Esophagus squamous epithelium (tissue), 5 donors: ENCODE data around the gene DYNC2H1. TPM values are rescaled to one million over a fixed set of nuclear protein-coding genes. Genes with fewer than 3 reads are reported as not detected.

Experiments used
- DNase-seq: peaks from one replicate; lab custom pipeline; 2025; lab: John Stamatoyannopoulos, UW
- H3K27ac ChIP-seq, 4 donors: fragments of 200-600 bp; sonication (generic); one replicate each; pipeline ENCODE4 v1.5.1; 2016 to 2019; ENCODE audit warnings: mild to moderate bottlenecking in 1 of 4
- H3K27me3 ChIP-seq, 4 donors: fragments of 200-600 bp; sonication (generic); 1 replicate in 3 of 4; 2 replicates in 1 of 4; pipeline versions ENCODE4 v1.5.1 to v1.6.0; 2017 to 2021; ENCODE audit warnings: antibody characterized with exemption in 1 of 4
- H3K36me3 ChIP-seq, 3 donors: fragments of 200-600 bp; sonication (generic); one replicate each; pipeline ENCODE4 v1.5.1; 2016 to 2019
- H3K4me1 ChIP-seq, 3 donors: fragments of 200-600 bp; sonication (generic); one replicate each; pipeline ENCODE4 v1.5.1; 2017 to 2019
- H3K4me3 ChIP-seq, 4 donors: fragments of 200-600 bp; sonication (generic); 1 replicate in 3 of 4; 2 replicates in 1 of 4; pipeline ENCODE4 v1.5.1; 2016 to 2019; ENCODE audit warnings: mild to moderate bottlenecking in 2 of 4, moderate library complexity in 1 of 4
- H3K9me3 ChIP-seq, 3 donors: fragments of 200-600 bp; sonication (generic); one replicate each; pipeline ENCODE4 v1.5.1; 2016 to 2019
- POLR2A ChIP-seq, 4 donors: fragments of 450-650 bp; IDR thresholded peaks; one replicate each; pipeline ENCODE4 v1.6.1; 2017; ENCODE audit warnings: antibody characterized with exemption in 4 of 4, mild to moderate bottlenecking in 4 of 4, moderate library complexity in 3 of 4
- WGBS, 2 donors: methylation state at CpG; one replicate each; pipeline ENCODE4 v1.1.5; 2018; 5-methylcytosine and 5-hydroxymethylcytosine counted together
- intact Hi-C: fragments of 100-400 bp; cut with DNase I; formaldehyde crosslinking; loops from one replicate; pipeline ENCODE4 v1.15.0; 2022
- total RNA-seq, 4 donors: library from RNA; depleted of rRNA; stranded (reverse); fragments of >200 nt; gene quantifications; one replicate each; pipeline ENCODE4 v1.1.0, GENCODE V29; 2016
- TF ChIP-seq, protein P1 (sequence below), 6 experiments: fragments of 450-650 bp in 4 of 6; fragments of 200-600 bp in 2 of 6; sonication (generic) in 2 of 6; IDR thresholded peaks; one replicate each; pipeline ENCODE4 v1.5.1; 2016 to 2019; ENCODE audit warnings: antibody characterized with exemption in 6 of 6, mild to moderate bottlenecking in 4 of 6, moderate library complexity in 4 of 6
- donor health status: DM: yes; HTN: yes; CAD: no.

Gene DYNC2H1
- total RNA-seq, 4 donors from 2014 or later = 6.8 to 13.9 (median 9.3) TPM

DNA sequence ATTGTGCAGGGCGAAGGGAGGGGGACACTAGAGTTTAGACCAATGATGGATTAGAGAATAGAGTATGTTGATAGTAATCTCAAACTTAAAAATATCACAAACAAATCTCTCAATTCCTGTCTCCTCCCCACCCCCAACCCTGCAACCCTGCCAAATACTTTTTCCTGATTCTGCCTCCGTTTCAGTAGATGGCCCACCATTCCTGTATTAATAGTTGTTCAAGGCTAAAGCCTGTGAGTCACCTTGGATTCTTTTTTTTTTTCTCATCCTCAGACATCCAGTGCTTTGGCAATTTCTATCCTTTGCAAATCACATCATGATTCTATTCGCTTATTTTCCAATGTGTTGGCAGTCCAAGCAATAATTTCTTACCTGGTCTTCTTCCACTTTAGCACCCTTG is 207.9 kb downstream of the DYNC2H1 start:
- Histone ChIP-seq H3K27ac (no peak overlapping the region), H3K4me3 (no peak overlapping the region), H3K4me1 (peaks cover 0 to 12% (median 0%) of the 10 kb centered on the region in 3 donors), H3K27me3 (no peaks in the 10 kb centered on the region), H3K9me3 (no peaks in the 10 kb centered on the region), H3K36me3 (no peaks in the 10 kb centered on the region)
- 43 to 58% methylated on average over 3 of the region's 3 CpGs for WGBS, 2 donors
- no peak for TF ChIP-seq POLR2A (IDR thresholded peaks at IDR 0.05)
- TF ChIP-seq, protein P1, sequence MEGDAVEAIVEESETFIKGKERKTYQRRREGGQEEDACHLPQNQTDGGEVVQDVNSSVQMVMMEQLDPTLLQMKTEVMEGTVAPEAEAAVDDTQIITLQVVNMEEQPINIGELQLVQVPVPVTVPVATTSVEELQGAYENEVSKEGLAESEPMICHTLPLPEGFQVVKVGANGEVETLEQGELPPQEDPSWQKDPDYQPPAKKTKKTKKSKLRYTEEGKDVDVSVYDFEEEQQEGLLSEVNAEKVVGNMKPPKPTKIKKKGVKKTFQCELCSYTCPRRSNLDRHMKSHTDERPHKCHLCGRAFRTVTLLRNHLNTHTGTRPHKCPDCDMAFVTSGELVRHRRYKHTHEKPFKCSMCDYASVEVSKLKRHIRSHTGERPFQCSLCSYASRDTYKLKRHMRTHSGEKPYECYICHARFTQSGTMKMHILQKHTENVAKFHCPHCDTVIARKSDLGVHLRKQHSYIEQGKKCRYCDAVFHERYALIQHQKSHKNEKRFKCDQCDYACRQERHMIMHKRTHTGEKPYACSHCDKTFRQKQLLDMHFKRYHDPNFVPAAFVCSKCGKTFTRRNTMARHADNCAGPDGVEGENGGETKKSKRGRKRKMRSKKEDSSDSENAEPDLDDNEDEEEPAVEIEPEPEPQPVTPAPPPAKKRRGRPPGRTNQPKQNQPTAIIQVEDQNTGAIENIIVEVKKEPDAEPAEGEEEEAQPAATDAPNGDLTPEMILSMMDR (IDR thresholded peaks at IDR 0.05) = no peak
- no peak for DNase-seq
- intact Hi-C loops = no loop called here

- no peak for DNase-seq
- H3K36me3 ChIP-seq = peaks cover 0 to 16% (median 0%) of the 10 kb centered on the region in 3 donors
- intact Hi-C loops = no loop called here
- no peak overlapping the region for H3K27ac ChIP-seq
- no peaks in the 10 kb centered on the region for H3K9me3 ChIP-seq
- TF ChIP-seq, protein P1 (IDR thresholded peaks at IDR 0.05) = no peak
- no peak for TF ChIP-seq POLR2A (IDR thresholded peaks at IDR 0.05)
- H3K27me3 ChIP-seq = no peaks in the 10 kb centered on the region
- WGBS, 2 donors = 43 to 59% methylated on average over 6 of the region's 6 CpGs
- no peak overlapping the region for H3K4me3 ChIP-seq
- H3K4me1 ChIP-seq = no peaks in the 10 kb centered on the region
These were observed 213.6 kb downstream of the DYNC2H1 start for GRCh38 chr11:103322821-103323220.

DNA sequence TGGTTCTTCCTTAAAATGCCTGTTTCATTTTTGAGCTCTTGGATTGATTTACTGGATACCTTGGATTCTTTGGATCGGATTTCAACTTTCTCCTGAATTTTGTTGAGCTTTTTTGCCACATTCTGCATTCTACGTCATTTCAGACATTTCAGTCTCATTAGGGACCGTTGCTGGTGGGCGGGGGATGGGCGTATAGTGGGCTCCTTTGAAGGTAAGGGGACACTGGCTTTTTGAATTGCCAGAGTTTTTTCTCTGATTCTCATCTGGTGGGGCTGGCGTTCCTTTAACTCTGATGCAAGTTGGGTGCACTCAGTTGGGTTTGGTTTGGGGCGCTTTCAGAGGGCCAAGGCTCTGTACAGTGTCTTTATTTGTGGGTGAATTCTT is 216.5 kb downstream of the DYNC2H1 start:
- DNase-seq = no peak
- no peak overlapping the region for H3K4me3 ChIP-seq
- H3K27me3 ChIP-seq = no peaks in the 10 kb centered on the region
- intact Hi-C loops = no loop called here
- H3K4me1 ChIP-seq = no peaks in the 10 kb centered on the region
- WGBS, 2 donors = 72 to 75% methylated on average over 7 of the region's 7 CpGs
- H3K36me3 ChIP-seq = peaks cover 0 to 16% (median 0%) of the 10 kb centered on the region in 3 donors
- H3K27ac ChIP-seq = no peak overlapping the region
- no peak for TF ChIP-seq POLR2A (IDR thresholded peaks at IDR 0.05)
- TF ChIP-seq, protein P1 (IDR thresholded peaks at IDR 0.05) = no peak
- H3K9me3 ChIP-seq = no peaks in the 10 kb centered on the region

DNA sequence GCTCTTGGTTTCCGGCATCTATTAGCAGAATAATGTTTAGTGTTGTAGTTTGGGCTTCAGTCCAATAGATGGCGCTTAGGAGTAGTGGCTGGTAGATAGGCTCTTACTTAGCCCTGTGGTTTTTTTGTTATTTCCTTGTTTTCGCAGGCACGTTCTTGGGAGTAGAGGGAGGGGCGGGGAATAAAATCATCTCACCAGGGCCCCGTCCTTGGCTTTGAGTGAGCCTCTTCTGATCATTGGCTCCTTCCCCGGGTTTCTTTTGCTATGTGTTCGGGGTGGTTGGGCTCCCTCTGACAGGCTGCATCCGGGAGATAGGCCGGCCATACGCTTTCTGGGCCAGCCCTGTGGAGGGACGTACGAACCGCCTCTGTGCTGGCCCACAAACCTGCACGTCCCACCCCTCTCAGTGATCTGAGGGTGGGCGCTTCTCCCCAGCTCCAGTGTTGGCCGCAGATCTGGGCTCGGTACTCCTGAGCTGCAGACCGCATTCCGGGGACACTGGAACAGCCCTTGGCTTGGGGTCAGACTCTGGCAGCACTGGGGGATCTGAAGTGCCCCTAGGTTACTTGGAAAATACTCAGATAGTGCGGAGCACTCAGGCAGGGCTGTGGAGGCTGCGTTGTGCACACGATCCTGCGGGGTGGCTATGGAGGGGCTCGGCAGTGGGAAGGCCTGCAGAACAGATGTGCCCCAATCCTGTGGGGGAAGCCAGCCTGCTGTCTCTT is 217.0 kb downstream of the DYNC2H1 start:
- Histone ChIP-seq H3K27me3 (no peaks in the 10 kb centered on the region), H3K27ac (no peak overlapping the region), H3K36me3 (peaks cover 0 to 16% (median 0%) of the 10 kb centered on the region in 3 donors), H3K4me3 (no peak overlapping the region), H3K9me3 (no peaks in the 10 kb centered on the region), H3K4me1 (no peaks in the 10 kb centered on the region)
- intact Hi-C loops = no loop called here
- no peak for DNase-seq
- TF ChIP-seq, protein P1 (IDR thresholded peaks at IDR 0.05) = peak in 5 of 6 experiments; percentile 13 to 59 (median 30)
- no peak for TF ChIP-seq POLR2A (IDR thresholded peaks at IDR 0.05)
- WGBS, 2 donors = 22 to 69% methylated on average over 6 of the region's 25 CpGs

DNA sequence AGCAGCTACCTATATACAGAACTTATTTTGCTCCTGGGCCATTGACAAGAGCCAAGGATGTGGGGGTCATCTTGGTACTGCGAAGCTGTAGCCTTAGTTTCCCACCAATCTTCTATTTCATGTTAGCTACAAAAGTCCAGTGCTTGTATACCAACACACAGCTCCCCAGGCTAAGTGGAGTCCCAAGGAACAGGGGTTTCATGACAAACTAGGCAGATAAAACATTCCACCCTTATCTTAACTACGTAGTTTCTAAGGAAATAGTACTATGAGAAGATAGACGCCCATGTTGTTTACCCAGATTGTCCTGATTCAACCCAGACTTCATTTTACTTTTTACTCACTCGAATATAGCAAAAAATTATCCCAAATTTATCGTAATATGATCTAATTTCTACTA is 218.5 kb downstream of the DYNC2H1 start:
- no peak for DNase-seq
- Histone ChIP-seq H3K4me1 (no peaks in the 10 kb centered on the region), H3K4me3 (no peak overlapping the region), H3K36me3 (peaks cover 0 to 16% (median 0%) of the 10 kb centered on the region in 3 donors), H3K27me3 (no peaks in the 10 kb centered on the region), H3K27ac (no peak overlapping the region), H3K9me3 (no peaks in the 10 kb centered on the region)
- 84 to 85% methylated on average over 5 of the region's 5 CpGs for WGBS, 2 donors
- TF ChIP-seq POLR2A (IDR thresholded peaks at IDR 0.05) = no peak
- TF ChIP-seq, protein P1 (IDR thresholded peaks at IDR 0.05) = no peak
- intact Hi-C loops = no loop called here
